NCI-H82 (cell line): Measurements from ENCODE around the gene STARD13.

Source experiments
- DNase-seq: peaks from one replicate; lab custom pipeline; 2025; lab: John Stamatoyannopoulos, UW

STARD13 gene

GRCh38 chr13:33285420-33286124 lies at the start of gene STARD13:
Gene STARD13, minus strand, starts transcription at chr13:33285755. Its CDS starts 117 bp downstream, at chr13:33285638.
- DNase-seq, result peak; percentile 61

- no peak for DNase-seq
These were observed 49.3 kb upstream of the STARD13 start for GRCh38 chr13:33334831-33335230.

- DNase-seq, result no peak
These were observed 46.4 kb upstream of the STARD13 start for GRCh38 chr13:33331962-33332361.

- DNase-seq, result no peak
These were observed 44.9 kb upstream of the STARD13 start for GRCh38 chr13:33330483-33330882.

GRCh38 chr13:33328701-33329100 lies 43.1 kb upstream of the STARD13 start:
- no peak for DNase-seq

- DNase-seq, result no peak
These were observed 41.2 kb upstream of the STARD13 start for GRCh38 chr13:33326723-33327122.

- peak; percentile 17 for DNase-seq
These were observed 40.7 kb upstream of the STARD13 start for GRCh38 chr13:33326246-33326645.

- peak; percentile 60 for DNase-seq
These were observed 38.4 kb upstream of the STARD13 start for GRCh38 chr13:33323801-33324510.

- DNase-seq, result no peak
These were observed 37.6 kb upstream of the STARD13 start for GRCh38 chr13:33322965-33323668.

- DNase-seq, result no peak
These were observed 36.9 kb upstream of the STARD13 start for GRCh38 chr13:33322543-33322809.

GRCh38 chr13:33321686-33322542 lies 36.4 kb upstream of the STARD13 start:
- DNase-seq, result no peak

GRCh38 chr13:33319859-33320258 lies 34.3 kb upstream of the STARD13 start:
- no peak for DNase-seq

- no peak for DNase-seq
These were observed 33.2 kb upstream of the STARD13 start for GRCh38 chr13:33318744-33319143.

- no peak for DNase-seq
These were observed 32.5 kb upstream of the STARD13 start for GRCh38 chr13:33318037-33318436.

GRCh38 chr13:33316890-33317289 lies 31.3 kb upstream of the STARD13 start:
- DNase-seq, result no peak

GRCh38 chr13:33313504-33313903 lies 27.9 kb upstream of the STARD13 start:
- DNase-seq, result no peak

- DNase-seq, result no peak
These were observed 27.3 kb upstream of the STARD13 start for GRCh38 chr13:33312861-33313212.

- DNase-seq, result no peak
These were observed 26.8 kb upstream of the STARD13 start for GRCh38 chr13:33312150-33312860.

GRCh38 chr13:33311040-33311439 lies 25.5 kb upstream of the STARD13 start:
- no peak for DNase-seq

GRCh38 chr13:33310245-33311038 lies 24.9 kb upstream of the STARD13 start:
- DNase-seq, result no peak

GRCh38 chr13:33308863-33309262 lies 23.3 kb upstream of the STARD13 start:
- no peak for DNase-seq
